IMR-90 (cell line): ENCODE measurements around the gene FER1L5. TPM values are rescaled to one million over a fixed set of nuclear protein-coding genes. Genes with fewer than 3 reads are reported as not detected.

Experiments used
- ATAC-seq: fragments of 200-7000 bp; cut with Tn5 transposase; 2 replicates; pipeline ENCODE4 v1.9.1; 2020; ENCODE audit warnings: low read depth, mild to moderate bottlenecking, moderate library complexity
- BruUV-seq: library from RNA; stranded (reverse); fragments of 400-500 nt; replicated peaks from 2 replicates; lab custom pipeline; 2021; lab: Mats Ljungman, UMichigan
- CTCF ChIA-PET: fragments of 300-600 bp; formaldehyde crosslinking; extraction: SDS; loops from one replicate; lab custom pipeline; 2021; ENCODE audit warnings: antibody characterized with exemption; lab: Yijun Ruan, JAX
- POLR2A ChIA-PET: fragments of 300-600 bp; sonication (Branson Sonifier 250); formaldehyde crosslinking; loops from one replicate; lab custom pipeline; 2022; ENCODE audit warnings: antibody characterized with exemption; ENCODE audit not compliant: unreplicated experiment; lab: Charles Lee
- DNase-seq: peaks from one replicate; pipeline ENCODE4 v3.0.0; 2013
- H2AFZ ChIP-seq: replicated peaks from 2 replicates; pipeline ENCODE3; 2013; ENCODE audit warnings: low read length, mild to moderate bottlenecking; ENCODE audit not compliant: poor library complexity
- H2AK5ac ChIP-seq: 2 replicates; pipeline ENCODE4 v1.6.1; 2013; ENCODE audit warnings: low read depth, low read length, inconsistent platforms
- H2AK9ac ChIP-seq: replicated peaks from 2 replicates; pipeline ENCODE3; 2013; ENCODE audit warnings: mild to moderate bottlenecking, low read depth, low read length, moderate library complexity; ENCODE audit not compliant: poor library complexity
- H2BK120ac ChIP-seq: 2 replicates; pipeline ENCODE4 v1.6.1; 2013; ENCODE audit warnings: low read depth, low read length, inconsistent platforms
- H2BK15ac ChIP-seq: 3 replicates; pipeline ENCODE4 v1.6.1; 2013; ENCODE audit warnings: low read depth, low read length, inconsistent platforms
- H2BK20ac ChIP-seq: 2 replicates; pipeline ENCODE4 v1.6.1; 2013; ENCODE audit warnings: low read depth, mild to moderate bottlenecking, inconsistent platforms, low read length, moderate library complexity
- H2BK5ac ChIP-seq: 2 replicates; pipeline ENCODE4 v1.6.1; 2013; ENCODE audit warnings: mild to moderate bottlenecking, low read depth, low read length, inconsistent platforms; ENCODE audit not compliant: poor library complexity, severe bottlenecking
- H3K14ac ChIP-seq: replicated peaks from 2 replicates; pipeline ENCODE4 v1.6.1; 2013; ENCODE audit warnings: low read depth, low read length, inconsistent platforms
- H3K18ac ChIP-seq: 2 replicates; pipeline ENCODE4 v1.6.1; 2013; ENCODE audit warnings: low read depth, low read length, control low read depth
- H3K23ac ChIP-seq: 2 replicates; pipeline ENCODE4 v1.6.1; 2013; ENCODE audit warnings: low read depth, low read length, inconsistent platforms
- H3K27ac ChIP-seq: 2 replicates; pipeline ENCODE4 v1.5.1; 2013; ENCODE audit warnings: mild to moderate bottlenecking, control low read depth, low read length; ENCODE audit not compliant: insufficient read depth
- H3K27me3 ChIP-seq: 2 replicates; pipeline ENCODE4 v1.6.1; 2013; ENCODE audit warnings: low read length; ENCODE audit not compliant: control insufficient read depth, insufficient read depth
- H3K36me3 ChIP-seq: 2 replicates; pipeline ENCODE4 v1.6.1; 2013; ENCODE audit warnings: low read length, mixed read lengths; ENCODE audit not compliant: control insufficient read depth, insufficient read depth
- H3K4ac ChIP-seq: 2 replicates; pipeline ENCODE4 v1.6.1; 2013; ENCODE audit warnings: low read depth, low read length, inconsistent platforms
- H3K4me1 ChIP-seq: 2 replicates; pipeline ENCODE4 v1.6.1; 2013; ENCODE audit warnings: low read length, mixed read lengths; ENCODE audit not compliant: control insufficient read depth, insufficient read depth
- H3K4me2 ChIP-seq: 2 replicates; pipeline ENCODE4 v1.6.1; 2013; ENCODE audit warnings: low read depth, mild to moderate bottlenecking, control low read depth, low read length, moderate library complexity
- H3K4me3 ChIP-seq: 2 replicates; pipeline ENCODE4 v1.5.1; 2013; ENCODE audit warnings: low read depth, mild to moderate bottlenecking, control low read depth, low read length, moderate library complexity; ENCODE audit not compliant: insufficient read depth
- H3K56ac ChIP-seq: 2 replicates; pipeline ENCODE4 v1.6.1; 2013; ENCODE audit warnings: low read length, inconsistent platforms; ENCODE audit not compliant: insufficient read depth; ENCODE audit errors: extremely low read depth
- H3K79me1 ChIP-seq, 2 experiments: 2 replicates each; pipeline ENCODE4 v1.6.1; 2013; ENCODE audit warnings: low read length in 2 of 2, inconsistent platforms in 1 of 2, low read depth in 1 of 2
- H3K9ac ChIP-seq: 2 replicates; pipeline ENCODE4 v1.6.1; 2013; ENCODE audit warnings: low read depth, low read length, control low read depth
- H3K9me1 ChIP-seq: 2 replicates; pipeline ENCODE4 v1.6.1; 2013; ENCODE audit warnings: low read length, inconsistent platforms; ENCODE audit not compliant: insufficient read depth
- H3K9me3 ChIP-seq: 2 replicates; pipeline ENCODE4 v1.6.1; 2013; ENCODE audit warnings: low read length; ENCODE audit not compliant: control insufficient read depth, insufficient read depth
- H4K20me1 ChIP-seq: 2 replicates; pipeline ENCODE4 v1.6.1; 2013; ENCODE audit warnings: low read length, inconsistent platforms; ENCODE audit not compliant: insufficient read depth
- H4K5ac ChIP-seq: 2 replicates; pipeline ENCODE4 v1.6.1; 2013; ENCODE audit warnings: mild to moderate bottlenecking, low read depth, low read length, control low read depth
- H4K8ac ChIP-seq, 2 experiments: 2 replicates each; pipeline ENCODE4 v1.6.1; 2013; ENCODE audit warnings: low read depth in 2 of 2, low read length in 2 of 2, control low read depth in 1 of 2, inconsistent platforms in 1 of 2
- H4K91ac ChIP-seq: 2 replicates; pipeline ENCODE4 v1.6.1; 2013; ENCODE audit warnings: low read depth, low read length, inconsistent platforms; ENCODE audit not compliant: insufficient read depth
- BHLHE40 ChIP-seq: fragments of 150-350 bp; IDR thresholded peaks from 2 replicates; pipeline ENCODE4 v1.6.1; 2016; ENCODE audit warnings: mild to moderate bottlenecking, low read depth, low read length
- CEBPB ChIP-seq: IDR thresholded peaks from 2 replicates; pipeline ENCODE4 v1.6.1; 2012; ENCODE audit warnings: low read depth, low read length, improper control_type of control experiment
- CHD1 ChIP-seq: IDR thresholded peaks from 2 replicates; pipeline ENCODE4 v1.6.1; 2012; ENCODE audit warnings: low read depth, low read length, improper control_type of control experiment
- ELK1 ChIP-seq: fragments of 150-350 bp; IDR thresholded peaks from 2 replicates; pipeline ENCODE4 v1.6.1; 2016; ENCODE audit warnings: low read depth, mild to moderate bottlenecking, low read length, moderate library complexity, borderline replicate concordance
- FOS ChIP-seq: fragments of 150-350 bp; IDR thresholded peaks from 2 replicates; pipeline ENCODE4 v1.6.1; 2016; ENCODE audit warnings: low read depth, low read length
- MAFK ChIP-seq: IDR thresholded peaks from 2 replicates; pipeline ENCODE4 v1.6.1; 2012; ENCODE audit warnings: low read depth, low read length, improper control_type of control experiment
- MAZ ChIP-seq: IDR thresholded peaks from 2 replicates; pipeline ENCODE4 v1.6.1; 2012; ENCODE audit warnings: low read depth, mild to moderate bottlenecking, low read length, improper control_type of control experiment, moderate library complexity, borderline replicate concordance
- MXI1 ChIP-seq: IDR thresholded peaks from 2 replicates; pipeline ENCODE4 v1.6.1; 2012; ENCODE audit warnings: low read depth, mild to moderate bottlenecking, low read length, moderate library complexity, borderline replicate concordance
- NFE2L2 ChIP-seq: fragments of 150-350 bp; IDR thresholded peaks from 2 replicates; pipeline ENCODE4 v1.6.1; 2016; ENCODE audit warnings: low read depth, mild to moderate bottlenecking, low read length
- POLR2A ChIP-seq: IDR thresholded peaks from 2 replicates; pipeline ENCODE4 v1.6.1; 2012; ENCODE audit warnings: mild to moderate bottlenecking, low read depth, low read length
- RAD21 ChIP-seq: IDR thresholded peaks from 2 replicates; pipeline ENCODE4 v1.6.1; 2012; ENCODE audit warnings: low read length, improper control_type of control experiment
- RCOR1 ChIP-seq: IDR thresholded peaks from 2 replicates; pipeline ENCODE4 v1.6.1; 2012; ENCODE audit warnings: mild to moderate bottlenecking, low read length, improper control_type of control experiment; ENCODE audit not compliant: insufficient replicate concordance
- RFX5 ChIP-seq: IDR thresholded peaks from 2 replicates; pipeline ENCODE4 v1.8.0; 2012; ENCODE audit warnings: low read depth, mild to moderate bottlenecking, low read length, moderate library complexity
- SMC3 ChIP-seq: fragments of 150-350 bp; IDR thresholded peaks from 2 replicates; pipeline ENCODE4 v1.6.1; 2016; ENCODE audit warnings: low read depth, mild to moderate bottlenecking, antibody characterized with exemption, low read length, moderate library complexity
- WGBS, 2 experiments: methylation state at CpG; one replicate each; pipeline versions ENCODE4 v1.1.5 to v1.1.7; 2013; ENCODE audit warnings: missing lambda C conversion rate in 2 of 2; ENCODE audit not compliant: insufficient read length in 1 of 2; ENCODE audit errors: extremely low coverage in 2 of 2; 5-methylcytosine and 5-hydroxymethylcytosine counted together
- dilution Hi-C: fragments of 300-500 bp; cut with HindIII; formaldehyde crosslinking; loops from one replicate; pipeline ENCODE4 v1.14.3; 2018; ENCODE audit warnings: low sequenced_read_pairs; ENCODE audit not compliant: unreplicated experiment
- in situ Hi-C: fragments of 300-500 bp; cut with MboI; formaldehyde crosslinking; loops from 3 replicates; pipeline ENCODE4 v1.14.3; 2019; ENCODE audit warnings: low sequenced_read_pairs, inconsistent platforms, mixed read lengths
- intact Hi-C: fragments of 100-400 bp; cut with micrococcal nuclease; formaldehyde crosslinking; loops from 2 replicates; pipeline ENCODE4 v1.10.0; 2022
- polyA plus RNA-seq, 3 experiments: library from polyadenylated mRNA; depleted of rRNA; stranded (reverse); fragments of >200 nt; gene quantifications; 2 replicates each; pipeline ENCODE4 v1.2.3, GENCODE V29; 2012; ENCODE audit warnings: low replicate concordance in 1 of 3
- total RNA-seq: library from RNA; depleted of rRNA; stranded (reverse); fragments of >200 nt; gene quantifications from 2 replicates; pipeline ENCODE4 v1.2.3, GENCODE V29; 2012
- TF ChIP-seq, protein P1 (sequence below): conservative IDR thresholded peaks from 2 replicates; pipeline ENCODE4 v1.5.1; 2012; ENCODE audit warnings: mild to moderate bottlenecking, low read depth, low read length, improper control_type of control experiment
- TF ChIP-seq, protein P2 (sequence below): fragments of 150-350 bp; IDR thresholded peaks from 2 replicates; pipeline ENCODE4 v1.6.1; 2017; ENCODE audit warnings: mild to moderate bottlenecking, antibody characterized with exemption, low read length, low read depth

The FER1L5 gene
- total and polyA plus RNA-seq, 2 of the 4 experiments (the other 2 are of a cell fraction), result 0.15 to 0.36 TPM

GRCh38 chr2:96747061-96747617 lies 104.6 kb downstream of the FER1L5 start:
- WGBS, 2 experiments, result no CpG with 5 or more reads among the region's 6 CpGs
- no TSS peak for BruUV-seq

More at GRCh38 chr2:96747061-96747617, 104.6 kb downstream of the FER1L5 start:
- CTCF ChIA-PET, result no interaction called here
- DNase-seq (no peak), ATAC-seq (no peak)
- no peaks in the 10 kb centered on the region for H3K9me3 ChIP-seq
- H3K56ac ChIP-seq, result no peak overlapping the region
- H2AFZ ChIP-seq, result no peak overlapping the region
- dilution Hi-C loops, result no loop called here
- no peak overlapping the region for H3K9ac ChIP-seq
- H3K14ac ChIP-seq, result no peak overlapping the region
- no peak overlapping the region for H2AK5ac ChIP-seq
- H4K91ac ChIP-seq, result no peak overlapping the region
- intact Hi-C loops, result loop anchor here (10.0 kb wide), 1 partner anchor 218 kb away; no protein-coding TSS in a partner anchor
- H3K4me3 ChIP-seq, result no peak overlapping the region
- H3K4me2 ChIP-seq, result no peak overlapping the region
- no peak for TF ChIP-seq RFX5
- TF ChIP-seq MAFK, result no peak; the same call in 1 of the 2 replicates
- TF ChIP-seq, protein P1, sequence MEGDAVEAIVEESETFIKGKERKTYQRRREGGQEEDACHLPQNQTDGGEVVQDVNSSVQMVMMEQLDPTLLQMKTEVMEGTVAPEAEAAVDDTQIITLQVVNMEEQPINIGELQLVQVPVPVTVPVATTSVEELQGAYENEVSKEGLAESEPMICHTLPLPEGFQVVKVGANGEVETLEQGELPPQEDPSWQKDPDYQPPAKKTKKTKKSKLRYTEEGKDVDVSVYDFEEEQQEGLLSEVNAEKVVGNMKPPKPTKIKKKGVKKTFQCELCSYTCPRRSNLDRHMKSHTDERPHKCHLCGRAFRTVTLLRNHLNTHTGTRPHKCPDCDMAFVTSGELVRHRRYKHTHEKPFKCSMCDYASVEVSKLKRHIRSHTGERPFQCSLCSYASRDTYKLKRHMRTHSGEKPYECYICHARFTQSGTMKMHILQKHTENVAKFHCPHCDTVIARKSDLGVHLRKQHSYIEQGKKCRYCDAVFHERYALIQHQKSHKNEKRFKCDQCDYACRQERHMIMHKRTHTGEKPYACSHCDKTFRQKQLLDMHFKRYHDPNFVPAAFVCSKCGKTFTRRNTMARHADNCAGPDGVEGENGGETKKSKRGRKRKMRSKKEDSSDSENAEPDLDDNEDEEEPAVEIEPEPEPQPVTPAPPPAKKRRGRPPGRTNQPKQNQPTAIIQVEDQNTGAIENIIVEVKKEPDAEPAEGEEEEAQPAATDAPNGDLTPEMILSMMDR, result no peak
- no peak for TF ChIP-seq CEBPB
- TF ChIP-seq, protein P2, sequence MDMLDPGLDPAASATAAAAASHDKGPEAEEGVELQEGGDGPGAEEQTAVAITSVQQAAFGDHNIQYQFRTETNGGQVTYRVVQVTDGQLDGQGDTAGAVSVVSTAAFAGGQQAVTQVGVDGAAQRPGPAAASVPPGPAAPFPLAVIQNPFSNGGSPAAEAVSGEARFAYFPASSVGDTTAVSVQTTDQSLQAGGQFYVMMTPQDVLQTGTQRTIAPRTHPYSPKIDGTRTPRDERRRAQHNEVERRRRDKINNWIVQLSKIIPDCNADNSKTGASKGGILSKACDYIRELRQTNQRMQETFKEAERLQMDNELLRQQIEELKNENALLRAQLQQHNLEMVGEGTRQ, result no peak
- no peak for TF ChIP-seq POLR2A
- TF ChIP-seq CHD1, result no peak
- no peak for TF ChIP-seq BHLHE40
- TF ChIP-seq RCOR1, result no peak
- TF ChIP-seq MAZ, result no peak
- no peak for TF ChIP-seq MXI1
- no peak for TF ChIP-seq FOS
- TF ChIP-seq RAD21, result no peak
- TF ChIP-seq ELK1, result no peak
- no peak for TF ChIP-seq SMC3
- TF ChIP-seq NFE2L2, result no peak
- H2BK5ac ChIP-seq, result no peak overlapping the region
- no peak overlapping the region for H4K5ac ChIP-seq
- no peak overlapping the region for H2AK9ac ChIP-seq
- H3K18ac ChIP-seq, result no peak overlapping the region
- no peak overlapping the region for H3K4ac ChIP-seq
- H3K27me3 ChIP-seq, result peaks cover 8% of the 10 kb centered on the region; the same call in 1 of the 2 replicates
- H2BK15ac ChIP-seq, result no peak overlapping the region
- H3K36me3 ChIP-seq, result no peaks in the 10 kb centered on the region
- POLR2A ChIA-PET, result no interaction called here
- H3K79me1 ChIP-seq, result no peaks in the 10 kb centered on the region
- H3K27ac ChIP-seq, result no peak overlapping the region
- no peak overlapping the region for H3K23ac ChIP-seq
- H2BK120ac ChIP-seq, result no peak overlapping the region
- H3K9me1 ChIP-seq, result no peaks in the 10 kb centered on the region; the same call in 1 of the 2 replicates
- in situ Hi-C loops, result no loop called here
- H4K20me1 ChIP-seq, result no peaks in the 10 kb centered on the region
- H4K8ac ChIP-seq, result no peak overlapping the region
- no peak overlapping the region for H2BK20ac ChIP-seq
- H3K4me1 ChIP-seq, result no peaks in the 10 kb centered on the region
